CD4-positive, alpha-beta memory T cell (primary cell): Measurements from ENCODE around the gene TTLL11. TPM values are rescaled to one million over a fixed set of nuclear protein-coding genes. Genes with fewer than 3 reads are reported as not detected.

Source experiments
- CTCF ChIA-PET: fragments of 350-600 bp; sonication (Branson Sonifier 250); formaldehyde crosslinking; loops from one replicate; lab custom pipeline; 2021; ENCODE audit warnings: inconsistent platforms; ENCODE audit not compliant: partially characterized antibody; lab: Charles Lee
- POLR2A ChIA-PET: fragments of 350-600 bp; sonication (Branson Sonifier 250); formaldehyde crosslinking; loops from one replicate; lab custom pipeline; 2021; ENCODE audit not compliant: partially characterized antibody; lab: Charles Lee
- DNase-seq, 5 donors: peaks; one replicate each; pipeline versions ENCODE4 v3.0.0 to v3.0.0-alpha.2; 2020 to 2022; ENCODE audit warnings: mixed read lengths in 1 of 5
- H3K27ac ChIP-seq: one replicate; pipeline ENCODE4 v1.7.0; 2013; ENCODE audit warnings: low read depth, low read length
- H3K27me3 ChIP-seq: 2 replicates; pipeline ENCODE4 v1.7.0; 2013; ENCODE audit warnings: mild to moderate bottlenecking, low read length, moderate library complexity; ENCODE audit not compliant: insufficient read depth
- H3K36me3 ChIP-seq: 2 replicates; pipeline ENCODE4 v1.7.0; 2013; ENCODE audit warnings: mild to moderate bottlenecking, low read length, moderate library complexity; ENCODE audit not compliant: insufficient read depth
- H3K4me1 ChIP-seq: 2 replicates; pipeline ENCODE4 v1.7.0; 2013; ENCODE audit warnings: mild to moderate bottlenecking, low read length, moderate library complexity; ENCODE audit not compliant: insufficient read depth
- H3K4me3 ChIP-seq, 2 donors: one replicate each; pipeline ENCODE4 v1.7.0; 2013; ENCODE audit warnings: low read length in 2 of 2, mild to moderate bottlenecking in 1 of 2
- H3K9me3 ChIP-seq, 2 donors: one replicate each; pipeline ENCODE4 v1.7.0; 2013; ENCODE audit warnings: low read length in 2 of 2, control low read depth in 1 of 2; ENCODE audit not compliant: control insufficient read depth in 1 of 2
- H3K27ac Mint-ChIP-seq, 7 donors: one replicate each; pipeline ENCODE4 v1.8.0; 2020 to 2021; ENCODE audit warnings: mixed read lengths in 7 of 7, mild to moderate bottlenecking in 6 of 7, inconsistent platforms in 3 of 7, moderate library complexity in 3 of 7
- H3K27me3 Mint-ChIP-seq, 2 donors: one replicate each; pipeline ENCODE4 v1.8.0; 2020 to 2021; ENCODE audit warnings: mixed read lengths in 2 of 2
- H3K36me3 Mint-ChIP-seq, 2 donors: one replicate each; pipeline ENCODE4 v1.8.0; 2020 to 2021; ENCODE audit warnings: mixed read lengths in 2 of 2, inconsistent platforms in 1 of 2, mild to moderate bottlenecking in 1 of 2
- H3K4me1 Mint-ChIP-seq, 4 donors: one replicate each; pipeline ENCODE4 v1.8.0; 2020 to 2021; ENCODE audit warnings: mixed read lengths in 4 of 4, mild to moderate bottlenecking in 1 of 4
- H3K4me3 Mint-ChIP-seq, 8 donors: one replicate each; pipeline ENCODE4 v1.8.0; 2020 to 2021; ENCODE audit warnings: mixed read lengths in 8 of 8, mild to moderate bottlenecking in 7 of 8, moderate library complexity in 6 of 8, inconsistent platforms in 3 of 8
- H3K9me3 Mint-ChIP-seq, 8 donors: one replicate each; pipeline ENCODE4 v1.8.0; 2020 to 2021; ENCODE audit warnings: mixed read lengths in 8 of 8, mild to moderate bottlenecking in 5 of 8, inconsistent platforms in 3 of 8, moderate library complexity in 1 of 8
- intact Hi-C: fragments of 100-400 bp; cut with micrococcal nuclease; formaldehyde crosslinking; loops from one replicate; pipeline ENCODE4 v1.15.1; 2023
- polyA plus RNA-seq, 2 donors: library from polyadenylated mRNA; unstranded; fragments of 300-500 nt; fragmentation: Illumina TruSeq; gene quantifications; one replicate each; pipeline ENCODE4 v1.2.3, GENCODE V29; 2021
- total RNA-seq, 2 experiments: library from RNA; stranded (reverse); gene quantifications; one replicate each; pipeline ENCODE4 v1.2.3, GENCODE V29; 2021

The TTLL11 gene
- total and polyA plus RNA-seq, 4 experiments from 2014 or later = 2.7 to 7.8 (median 3.1) TPM

DNA sequence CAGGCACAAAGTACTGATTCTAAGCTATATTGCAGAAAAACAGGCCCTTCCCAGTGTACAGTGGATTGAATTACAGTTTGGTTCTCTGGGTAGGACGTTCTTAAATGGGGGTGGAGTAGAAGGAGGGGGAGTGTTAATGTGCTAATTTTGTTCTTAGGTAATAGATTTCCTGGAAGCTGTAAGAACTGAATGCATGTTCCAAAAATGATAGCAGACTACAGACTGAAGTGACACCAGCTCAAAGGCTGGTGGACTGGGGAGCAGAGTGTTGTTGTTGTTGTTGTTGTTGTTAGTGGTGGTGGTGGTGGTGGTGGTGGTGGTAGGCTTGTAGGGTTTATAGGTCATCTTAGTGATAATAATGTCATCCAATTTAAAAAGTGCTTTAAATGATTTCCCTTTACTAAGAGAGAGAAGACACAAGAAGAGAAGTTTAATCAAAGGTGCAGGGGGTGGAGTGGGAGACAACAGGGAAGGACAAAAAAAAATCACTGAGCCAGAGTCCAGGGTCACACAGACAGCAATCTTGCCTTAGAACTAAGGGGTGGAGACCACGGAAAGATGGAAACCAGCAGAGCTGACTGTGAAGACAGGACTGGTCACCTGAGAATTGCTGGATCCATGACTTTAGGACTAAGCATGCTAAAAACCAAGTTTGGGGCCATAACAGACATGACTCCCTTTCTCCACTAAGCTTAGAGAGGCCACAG lies 27.0 kb downstream of the TTLL11 start:
- Mint-ChIP-seq H3K4me1 (peaks cover 4 to 13% (median 6%) of the 10 kb centered on the region in 4 donors), H3K4me3 (no peak overlapping the region), H3K27ac (peak overlapping the region in 1 of 7 donors; percentile 48), H3K9me3 (peaks cover 0 to 3% (median 0%) of the 10 kb centered on the region in 8 donors), H3K36me3 (peaks cover 1 to 20% of the 10 kb centered on the region in 2 donors), H3K27me3 (no peaks in the 10 kb centered on the region)
- H3K4me3 ChIP-seq = no peak overlapping the region
- H3K9me3 ChIP-seq = no peaks in the 10 kb centered on the region
- H3K27me3 ChIP-seq = no peaks in the 10 kb centered on the region
- DNase-seq = no peak
- H3K27ac ChIP-seq = no peak overlapping the region
- H3K36me3 ChIP-seq = no peaks in the 10 kb centered on the region
- H3K4me1 ChIP-seq = no peaks in the 10 kb centered on the region
- intact Hi-C loops = no loop called here
- CTCF ChIA-PET = no interaction called here
- POLR2A ChIA-PET = no interaction called here

- Histone ChIP-seq H3K27ac (no peak overlapping the region), H3K4me1 (no peaks in the 10 kb centered on the region), H3K4me3 (no peak overlapping the region), H3K9me3 (no peaks in the 10 kb centered on the region), H3K27me3 (no peaks in the 10 kb centered on the region), H3K36me3 (no peaks in the 10 kb centered on the region)
- no peak overlapping the region for H3K27ac Mint-ChIP-seq
- H3K27me3 Mint-ChIP-seq = no peaks in the 10 kb centered on the region
- H3K4me1 Mint-ChIP-seq = peaks cover 0 to 4% (median 3%) of the 10 kb centered on the region in 4 donors
- CTCF ChIA-PET = no interaction called here
- intact Hi-C loops = no loop called here
- DNase-seq = no peak
- POLR2A ChIA-PET = no interaction called here
- no peaks in the 10 kb centered on the region for H3K9me3 Mint-ChIP-seq
- peaks cover 3 to 4% of the 10 kb centered on the region in 2 donors for H3K36me3 Mint-ChIP-seq
- H3K4me3 Mint-ChIP-seq = no peak overlapping the region
Observed at GRCh38 chr9:122060481-122060880, 32.6 kb downstream of the TTLL11 start.

DNA sequence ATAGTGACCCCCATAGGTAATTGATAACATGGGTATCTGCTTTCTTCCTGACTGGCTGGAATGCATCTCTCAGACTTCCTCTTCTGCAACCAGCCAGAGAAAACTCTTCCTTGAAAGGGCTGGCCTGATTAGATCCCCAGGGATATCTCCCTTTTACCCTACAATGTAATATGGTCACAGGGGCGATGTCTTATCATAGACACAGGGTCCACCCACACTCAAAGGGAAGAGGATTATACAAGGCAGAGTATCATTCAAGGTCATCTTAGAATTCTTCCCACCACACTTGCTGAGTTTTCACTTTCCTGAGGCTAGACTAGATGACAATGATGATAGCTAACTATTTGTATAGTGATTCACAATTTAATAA lies 33.2 kb downstream of the TTLL11 start:
- Mint-ChIP-seq H3K4me1 (peaks cover 0 to 3% (median 1%) of the 10 kb centered on the region in 4 donors), H3K4me3 (no peak overlapping the region), H3K36me3 (peaks cover 3 to 4% of the 10 kb centered on the region in 2 donors), H3K27me3 (no peaks in the 10 kb centered on the region), H3K9me3 (no peaks in the 10 kb centered on the region), H3K27ac (no peak overlapping the region)
- Histone ChIP-seq H3K27ac (no peak overlapping the region), H3K9me3 (no peaks in the 10 kb centered on the region), H3K4me3 (no peak overlapping the region), H3K4me1 (no peaks in the 10 kb centered on the region), H3K27me3 (no peaks in the 10 kb centered on the region), H3K36me3 (no peaks in the 10 kb centered on the region)
- CTCF ChIA-PET = no interaction called here
- POLR2A ChIA-PET = no interaction called here
- no peak for DNase-seq
- intact Hi-C loops = no loop called here

DNA sequence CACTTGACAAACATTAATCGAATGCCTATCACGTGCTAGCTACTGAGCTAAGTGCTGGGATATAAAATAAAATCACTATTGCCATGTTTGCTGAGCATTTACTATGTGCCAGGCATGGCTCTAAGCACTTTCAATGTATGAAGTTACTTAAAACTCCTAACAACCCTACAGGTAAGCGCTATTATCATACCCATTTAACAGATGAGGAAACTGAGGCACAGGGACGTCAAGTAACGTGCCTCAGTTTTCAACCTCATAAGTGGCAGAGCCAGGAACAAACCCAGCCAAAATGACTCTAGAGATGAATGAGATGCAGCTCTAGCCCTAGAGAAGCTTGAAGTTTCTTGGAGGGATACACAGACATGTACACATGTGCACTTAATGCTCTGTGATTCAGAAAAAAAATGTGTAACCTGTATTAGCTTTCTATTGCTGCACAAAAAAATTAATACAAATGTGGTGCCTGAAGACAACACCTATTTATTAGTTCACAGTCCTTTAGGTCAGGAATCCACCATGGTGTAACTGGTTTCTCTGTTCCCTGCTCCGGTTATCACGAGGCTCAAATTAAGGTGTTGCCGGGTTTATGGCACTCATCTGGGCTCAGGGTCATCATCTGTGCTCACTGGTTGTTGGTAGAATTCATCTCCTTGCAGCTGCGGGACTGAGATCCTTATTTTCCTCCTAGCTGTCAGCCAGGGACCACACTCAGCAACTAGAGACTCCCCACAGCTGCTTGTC lies 33.7 kb downstream of the TTLL11 start:
- Mint-ChIP-seq H3K27ac (no peak overlapping the region), H3K36me3 (peaks cover 3 to 4% of the 10 kb centered on the region in 2 donors), H3K4me3 (no peak overlapping the region), H3K9me3 (no peaks in the 10 kb centered on the region), H3K4me1 (peaks cover 0 to under 1% (median under 1%) of the 10 kb centered on the region in 4 donors), H3K27me3 (no peaks in the 10 kb centered on the region)
- no peak for DNase-seq
- Histone ChIP-seq H3K36me3 (no peaks in the 10 kb centered on the region), H3K4me3 (no peak overlapping the region), H3K4me1 (no peaks in the 10 kb centered on the region), H3K27ac (no peak overlapping the region), H3K27me3 (no peaks in the 10 kb centered on the region), H3K9me3 (no peaks in the 10 kb centered on the region)
- intact Hi-C loops = no loop called here
- ChIA-PET POLR2A (no interaction called here), CTCF (interaction anchor here (1.7 kb wide), 1 partner anchor 11 kb away, joined by 5 read pairs; no protein-coding TSS in a partner anchor)

DNA sequence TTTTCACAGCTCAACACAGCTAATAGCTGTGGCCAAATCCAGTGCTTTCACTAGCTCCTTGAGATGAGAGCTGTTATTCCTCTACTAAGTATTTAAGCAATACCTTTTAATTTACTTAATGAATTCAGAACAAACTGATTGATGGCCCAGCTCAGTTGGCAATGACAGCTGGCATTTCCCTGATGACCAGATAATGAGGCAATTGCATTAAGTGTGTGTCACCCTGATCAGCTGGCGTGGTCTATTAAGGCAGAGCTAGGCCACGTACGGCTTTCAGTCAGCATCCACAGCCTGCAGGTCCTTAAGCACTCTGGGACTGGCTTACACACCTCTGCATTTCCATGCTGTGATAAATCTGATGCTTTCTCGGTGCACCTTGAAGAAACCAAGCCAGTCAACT lies 34.4 kb downstream of the TTLL11 start:
- no peaks in the 10 kb centered on the region for H3K4me1 Mint-ChIP-seq
- H3K9me3 ChIP-seq = no peaks in the 10 kb centered on the region
- CTCF ChIA-PET = interaction anchor here (1.7 kb wide), 1 partner anchor 10 kb away, joined by 5 read pairs; no protein-coding TSS in a partner anchor

DNA sequence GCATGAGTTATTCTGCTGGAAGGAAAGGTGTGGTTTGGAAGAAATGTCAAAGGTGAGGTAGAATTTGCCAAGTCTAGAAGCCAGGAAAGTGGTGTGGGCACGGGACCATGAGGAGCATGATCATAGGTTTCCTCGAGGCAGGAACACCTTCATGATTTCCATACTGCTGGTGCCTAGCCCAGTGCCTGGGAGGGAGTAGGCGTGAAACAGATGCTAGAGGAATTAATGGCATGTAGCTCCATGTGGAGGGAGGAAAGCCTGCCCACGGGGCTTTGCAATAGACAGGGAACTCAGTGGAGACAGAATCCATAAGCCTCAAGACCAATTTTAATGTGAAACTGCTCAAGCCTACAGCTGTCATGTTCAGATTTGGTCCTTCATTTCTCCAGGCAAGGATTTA lies 35.1 kb downstream of the TTLL11 start:
- ChIA-PET POLR2A (no interaction called here), CTCF (interaction anchor here (1.7 kb wide), 1 partner anchor 9 kb away, joined by 5 read pairs; no protein-coding TSS in a partner anchor)
- H3K4me3 ChIP-seq = no peak overlapping the region
- H3K27ac ChIP-seq = no peak overlapping the region
- Mint-ChIP-seq H3K9me3 (no peaks in the 10 kb centered on the region), H3K4me1 (peaks cover 0 to 2% (median 0%) of the 10 kb centered on the region in 4 donors), H3K4me3 (no peak overlapping the region), H3K36me3 (peaks cover 3 to 7% of the 10 kb centered on the region in 2 donors), H3K27me3 (no peaks in the 10 kb centered on the region), H3K27ac (peak overlapping the region in 2 of 7 donors; percentile 20 to 35)
- no peaks in the 10 kb centered on the region for H3K9me3 ChIP-seq
- intact Hi-C loops = no loop called here
- no peaks in the 10 kb centered on the region for H3K27me3 ChIP-seq
- H3K36me3 ChIP-seq = no peaks in the 10 kb centered on the region
- H3K4me1 ChIP-seq = no peaks in the 10 kb centered on the region
- DNase-seq = no peak

More for the DNA sequence above, 34.4 kb downstream of the TTLL11 start:
- H3K36me3 ChIP-seq = no peaks in the 10 kb centered on the region
- H3K4me1 ChIP-seq = no peaks in the 10 kb centered on the region
- H3K27ac ChIP-seq = no peak overlapping the region
- intact Hi-C loops = no loop called here
- no peak overlapping the region for H3K4me3 ChIP-seq
- no peaks in the 10 kb centered on the region for H3K9me3 Mint-ChIP-seq
- POLR2A ChIA-PET = no interaction called here
- no peaks in the 10 kb centered on the region for H3K27me3 ChIP-seq
- no peaks in the 10 kb centered on the region for H3K27me3 Mint-ChIP-seq
- no peak overlapping the region for H3K27ac Mint-ChIP-seq
- H3K36me3 Mint-ChIP-seq = peaks cover 3 to 7% of the 10 kb centered on the region in 2 donors
- no peak overlapping the region for H3K4me3 Mint-ChIP-seq
- no peak for DNase-seq

DNA sequence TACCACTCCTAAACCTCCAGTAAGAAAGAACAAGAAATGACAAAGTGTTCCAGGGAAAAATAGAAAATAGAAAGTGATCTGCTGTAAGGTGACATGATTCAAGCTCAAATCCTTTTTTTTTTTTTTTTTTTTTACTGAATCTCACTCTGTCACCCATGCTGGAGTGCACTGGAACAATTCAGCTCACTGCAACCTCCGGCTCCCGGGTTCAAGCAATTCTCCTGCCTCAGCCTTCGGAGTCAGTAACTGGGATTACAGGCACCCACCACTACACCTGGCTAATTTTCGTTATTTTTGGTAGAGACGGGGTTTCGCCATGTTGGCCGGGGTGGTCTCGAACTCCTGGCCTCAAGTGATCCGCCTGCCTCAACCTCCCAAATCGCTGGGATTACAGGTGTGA lies 35.9 kb downstream of the TTLL11 start:
- ChIA-PET CTCF (no interaction called here), POLR2A (no interaction called here)
- H3K27ac ChIP-seq = no peak overlapping the region
- Mint-ChIP-seq H3K4me1 (peaks cover 0 to 5% (median 2%) of the 10 kb centered on the region in 4 donors), H3K36me3 (peaks cover 5 to 11% of the 10 kb centered on the region in 2 donors), H3K9me3 (no peaks in the 10 kb centered on the region), H3K27ac (no peak overlapping the region), H3K4me3 (no peak overlapping the region), H3K27me3 (no peaks in the 10 kb centered on the region)
- H3K4me1 ChIP-seq = no peaks in the 10 kb centered on the region
- no peak for DNase-seq
- no peaks in the 10 kb centered on the region for H3K27me3 ChIP-seq
- no peak overlapping the region for H3K4me3 ChIP-seq
- intact Hi-C loops = no loop called here
- no peaks in the 10 kb centered on the region for H3K9me3 ChIP-seq
- H3K36me3 ChIP-seq = peaks cover 3% of the 10 kb centered on the region
